ENCODE data around the gene ZNHIT2. TPM values are rescaled to one million over a fixed set of nuclear protein-coding genes. Genes with fewer than 3 reads are reported as not detected.
A peak's percentile ranks its signal among the peaks of the same experiment; 100 is the strongest.
"Not testable (repeated sequence)": the region's sequence is repeated elsewhere in the genome, so short reads cannot be mapped to it uniquely, and the experiment has no call there.

The ZNHIT2 gene
- total RNA-seq, 1 donor from 2014 or later, result 20.8 TPM

DNA sequence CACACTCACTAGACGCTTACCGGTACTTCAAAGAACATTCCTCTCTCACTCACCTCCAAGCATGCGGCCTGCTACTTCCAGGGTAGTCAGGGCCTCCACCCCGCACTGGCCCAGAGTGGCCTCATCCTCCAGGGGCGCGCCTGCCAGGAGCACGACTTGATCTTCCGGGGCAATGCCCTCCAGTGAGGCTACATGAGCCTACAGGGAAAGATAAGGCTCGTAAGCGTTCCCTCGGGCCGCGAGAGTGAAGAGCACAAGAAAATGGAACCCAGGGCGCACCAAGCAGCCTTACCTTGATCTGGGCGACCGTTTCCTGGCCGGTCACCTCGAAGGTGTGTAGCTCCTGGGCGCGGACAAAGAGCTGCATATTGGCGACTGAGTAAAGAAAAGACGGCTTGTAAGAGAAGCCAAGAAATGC, 4.0 kb upstream of the ZNHIT2 start:
- peaks cover 44% of the 10 kb centered on the region for H3K4me1 Mint-ChIP-seq (ENCODE audit: low read depth)
- H3K4me3 Mint-ChIP-seq, result peak overlapping the region; percentile 99

DNA sequence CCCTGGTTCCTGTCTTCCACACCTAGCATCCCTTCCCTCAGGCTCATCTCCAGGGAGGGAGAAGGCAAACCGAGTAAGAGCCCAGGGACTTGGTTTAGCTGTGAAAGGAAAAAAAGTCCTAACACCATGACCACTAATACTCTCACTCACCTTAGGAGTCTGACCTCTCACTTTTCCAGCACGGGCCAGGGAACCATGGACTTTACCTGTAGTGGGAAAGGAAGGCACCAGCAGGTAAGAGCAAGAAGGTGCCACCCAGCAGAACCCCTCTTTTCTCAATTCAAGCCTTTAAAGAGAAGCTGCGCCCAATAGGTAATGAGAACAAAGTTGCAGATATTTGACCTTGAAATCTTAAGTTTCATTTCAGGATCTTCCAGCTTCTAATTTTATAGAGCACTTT, 3.3 kb upstream of the ZNHIT2 start:
- peaks cover 44% of the 10 kb centered on the region for H3K4me1 Mint-ChIP-seq (ENCODE audit: low read depth)
- H3K36me3 Mint-ChIP-seq (ENCODE audit: low read depth), result peaks cover 59% of the 10 kb centered on the region
- peak overlapping the region; percentile 99 for H3K27ac Mint-ChIP-seq
- H3K27me3 Mint-ChIP-seq (ENCODE audit: insufficient read depth), result no peaks in the 10 kb centered on the region
- intact Hi-C loops (cut with micrococcal nuclease), result loop anchor here (5.0 kb wide), 1 partner anchor 141 kb away; the partner anchor contains the start of gene POLA2
- no peak for DNase-seq (ENCODE audit: low spot score)
- no peaks in the 10 kb centered on the region for H3K9me3 Mint-ChIP-seq
- peak overlapping the region; percentile 99 for H3K4me3 Mint-ChIP-seq

More for the DNA sequence above, 4.0 kb upstream of the ZNHIT2 start:
- Mint-ChIP-seq H3K27me3 (ENCODE audit: insufficient read depth) (no peaks in the 10 kb centered on the region), H3K36me3 (ENCODE audit: low read depth) (peaks cover 61% of the 10 kb centered on the region), H3K9me3 (no peaks in the 10 kb centered on the region), H3K27ac (peak overlapping the region; percentile 99)
- DNase-seq (ENCODE audit: low spot score), result no peak
- intact Hi-C loops (cut with micrococcal nuclease), result loop anchor here (5.0 kb wide), 1 partner anchor 141 kb away; the partner anchor contains the start of gene POLA2

DNA sequence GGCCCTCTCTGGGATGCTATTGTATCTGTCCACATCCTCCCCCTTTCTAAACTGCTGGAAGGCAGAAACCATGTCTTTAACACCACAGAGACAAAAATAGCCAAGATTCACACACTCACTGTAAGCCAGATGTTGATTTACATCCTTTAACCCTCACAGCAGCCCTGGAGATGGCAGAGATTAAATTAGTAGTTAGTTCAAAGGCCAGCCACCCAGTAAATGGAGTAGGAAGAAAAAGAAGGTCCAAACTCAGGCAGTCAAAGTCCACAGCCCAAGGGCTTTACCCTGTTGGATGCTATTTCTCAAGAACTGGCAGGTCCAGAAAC, 2.1 kb upstream of the ZNHIT2 start:
- intact Hi-C loops (cut with micrococcal nuclease), result loop anchor here (10.0 kb wide), 1 partner anchor 495 kb away; the partner anchor contains the start of genes MAP3K11 and PCNX3
- no peaks in the 10 kb centered on the region for H3K9me3 Mint-ChIP-seq

DNA sequence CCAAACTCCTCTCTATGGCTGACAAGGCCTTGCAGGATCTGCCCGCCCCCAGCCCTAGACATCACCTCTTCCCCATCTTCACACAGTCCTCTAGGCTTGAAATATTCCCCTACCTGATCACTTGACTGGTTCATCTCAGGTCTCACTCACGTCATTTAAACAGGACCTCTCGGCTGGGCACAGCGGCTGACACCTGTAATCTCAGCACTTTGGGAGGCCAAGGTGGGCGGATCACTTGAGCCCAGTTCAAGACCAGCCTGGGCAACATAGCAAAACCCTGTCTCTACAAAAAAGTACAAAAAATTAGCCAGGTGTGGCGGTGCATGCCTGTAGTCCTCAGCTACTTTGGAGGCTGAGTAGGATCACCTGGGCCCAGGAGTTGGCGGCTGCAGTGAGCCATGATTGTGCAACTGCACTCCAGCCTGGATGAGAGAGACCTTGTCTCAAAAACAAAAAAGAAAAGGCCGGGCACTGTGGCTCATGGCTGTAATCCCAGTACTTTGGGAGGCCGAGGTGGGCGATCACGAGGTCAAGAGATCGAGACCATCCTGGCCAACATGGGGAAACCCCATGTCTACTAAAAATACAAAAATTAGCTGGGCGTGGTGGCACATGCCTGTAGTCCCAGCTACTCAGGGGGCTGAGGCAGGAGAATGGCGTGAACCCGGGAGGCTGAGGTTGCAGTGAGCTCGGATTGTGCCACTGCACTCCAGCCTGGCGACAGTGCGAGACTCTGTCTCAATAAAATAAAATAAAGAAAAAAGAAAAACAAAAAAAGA, 1.6 kb upstream of the ZNHIT2 start:
- intact Hi-C loops (cut with micrococcal nuclease), result loop anchor here (10.0 kb wide), 1 partner anchor 496 kb away; the partner anchor contains the start of genes MAP3K11 and PCNX3
- H3K4me3 Mint-ChIP-seq, result peak overlapping the region; percentile 99
- H3K27me3 Mint-ChIP-seq (ENCODE audit: insufficient read depth); H3K9me3 Mint-ChIP-seq; DNase-seq (ENCODE audit: low spot score): not testable (repeated sequence)
- H3K4me1 Mint-ChIP-seq (ENCODE audit: low read depth), result peaks cover 42% of the 10 kb centered on the region
- peak overlapping the region; percentile 72 for H3K27ac Mint-ChIP-seq
- H3K36me3 Mint-ChIP-seq (ENCODE audit: low read depth), result peaks cover 53% of the 10 kb centered on the region

More for the DNA sequence above, 2.1 kb upstream of the ZNHIT2 start:
- H3K4me3 Mint-ChIP-seq, result peak overlapping the region; percentile 99
- peaks cover 56% of the 10 kb centered on the region for H3K36me3 Mint-ChIP-seq (ENCODE audit: low read depth)
- no peaks in the 10 kb centered on the region for H3K27me3 Mint-ChIP-seq (ENCODE audit: insufficient read depth)
- H3K27ac Mint-ChIP-seq, result peak overlapping the region; percentile 70
- peaks cover 44% of the 10 kb centered on the region for H3K4me1 Mint-ChIP-seq (ENCODE audit: low read depth)
- DNase-seq (ENCODE audit: low spot score), result no peak

DNA sequence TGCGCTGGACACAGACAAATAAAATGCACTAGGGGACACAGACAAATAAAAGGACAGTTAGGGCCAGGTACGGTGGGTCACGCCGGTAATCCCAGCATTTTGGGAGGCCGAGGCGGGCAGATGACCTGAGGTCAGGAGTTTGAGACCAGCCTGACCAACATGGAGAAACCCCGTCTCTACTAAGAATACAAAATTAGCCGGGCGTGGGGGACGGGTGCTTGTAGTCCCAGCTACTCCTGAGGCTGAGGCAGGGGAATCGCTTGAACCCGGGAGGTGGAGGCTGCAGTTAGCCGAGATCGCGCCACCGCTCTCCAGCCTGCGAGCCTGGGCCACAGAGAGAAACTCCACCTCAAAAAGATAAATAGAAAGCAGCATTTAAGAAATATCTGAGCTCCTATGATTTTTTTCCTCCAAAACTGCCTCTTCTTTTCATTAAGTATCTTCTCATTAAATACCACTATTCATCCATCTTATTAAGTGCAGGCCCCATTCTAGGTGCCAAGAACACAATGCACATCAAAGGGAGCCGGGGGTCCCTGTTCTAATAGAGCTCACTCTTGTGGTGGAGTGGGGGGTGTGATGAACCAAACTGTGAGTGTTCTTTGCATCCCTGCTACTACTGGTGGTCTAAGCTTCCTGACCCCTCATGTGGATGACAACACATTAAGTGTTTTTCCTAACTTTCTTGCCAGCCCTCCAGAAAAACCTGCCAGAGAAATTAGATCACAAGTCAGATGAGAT, 766 bp upstream of the ZNHIT2 start:
- no peak for DNase-seq (ENCODE audit: low spot score)
- peaks cover 53% of the 10 kb centered on the region for H3K36me3 Mint-ChIP-seq (ENCODE audit: low read depth)
- peaks cover 47% of the 10 kb centered on the region for H3K4me1 Mint-ChIP-seq (ENCODE audit: low read depth)
- intact Hi-C loops (cut with micrococcal nuclease), result loop anchor here (10.0 kb wide), 1 partner anchor 497 kb away; the partner anchor contains the start of genes MAP3K11 and PCNX3
- no peaks in the 10 kb centered on the region for H3K27me3 Mint-ChIP-seq (ENCODE audit: insufficient read depth)
- H3K27ac Mint-ChIP-seq, result peak overlapping the region; percentile 89
- peak overlapping the region; percentile 90 for H3K4me3 Mint-ChIP-seq
- H3K9me3 Mint-ChIP-seq, result no peaks in the 10 kb centered on the region

DNA sequence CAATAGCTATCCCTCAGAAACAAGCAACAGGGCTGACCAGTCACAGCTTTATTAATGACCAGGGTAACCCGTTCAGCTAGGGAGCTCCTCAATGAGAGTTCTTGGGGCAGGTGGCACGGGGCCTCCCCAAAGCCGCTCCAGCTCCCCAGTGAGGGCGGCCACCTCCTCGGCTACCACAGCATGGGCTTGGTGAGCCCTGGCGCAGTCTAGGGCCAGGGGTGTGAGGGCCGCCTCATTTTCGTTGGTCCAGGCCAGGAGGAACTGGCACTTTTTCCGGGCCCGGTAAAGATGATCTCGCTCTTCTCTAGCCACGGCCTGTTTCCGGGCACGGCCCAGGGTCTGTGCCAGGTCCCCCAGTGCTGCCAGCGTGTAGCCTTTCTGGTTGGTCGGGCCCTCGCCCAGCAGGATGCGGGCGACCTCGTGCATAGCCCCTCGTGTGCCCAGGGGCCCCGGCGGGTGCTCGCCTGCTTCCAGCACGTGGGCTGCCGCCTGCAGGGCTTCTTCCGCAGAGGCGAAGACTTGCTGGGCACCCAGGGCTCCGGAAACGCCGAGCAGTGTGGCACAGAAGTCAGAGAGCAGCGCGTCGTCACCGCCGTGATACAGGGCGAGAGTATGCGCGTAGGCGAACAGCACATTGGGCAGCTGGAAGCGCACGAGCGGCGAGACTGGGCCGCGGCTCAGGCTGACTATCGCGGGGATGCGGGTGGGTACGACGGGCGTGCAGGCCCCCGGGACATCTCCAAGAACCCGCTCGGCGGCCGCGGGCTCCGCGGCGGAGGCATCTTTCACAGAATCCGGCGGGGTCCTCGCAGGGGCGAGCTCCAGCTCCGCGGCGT, 913 bp downstream of the ZNHIT2 start:
- Mint-ChIP-seq H3K9me3 (no peaks in the 10 kb centered on the region), H3K27ac (peak overlapping the region; percentile 93), H3K36me3 (ENCODE audit: low read depth) (peaks cover 42% of the 10 kb centered on the region), H3K27me3 (ENCODE audit: insufficient read depth) (no peaks in the 10 kb centered on the region), H3K4me1 (ENCODE audit: low read depth) (peaks cover 53% of the 10 kb centered on the region), H3K4me3 (peak overlapping the region; percentile 90)
- intact Hi-C loops (cut with micrococcal nuclease), result loop anchor here (1.0 to 10.0 kb wide), 13 partner anchors 19 to 498 kb away; partner anchors contain the start of genes ARL2, ATG2A, CDCA5 and EHD1
- DNase-seq (ENCODE audit: low spot score), result peak; percentile 51

DNA sequence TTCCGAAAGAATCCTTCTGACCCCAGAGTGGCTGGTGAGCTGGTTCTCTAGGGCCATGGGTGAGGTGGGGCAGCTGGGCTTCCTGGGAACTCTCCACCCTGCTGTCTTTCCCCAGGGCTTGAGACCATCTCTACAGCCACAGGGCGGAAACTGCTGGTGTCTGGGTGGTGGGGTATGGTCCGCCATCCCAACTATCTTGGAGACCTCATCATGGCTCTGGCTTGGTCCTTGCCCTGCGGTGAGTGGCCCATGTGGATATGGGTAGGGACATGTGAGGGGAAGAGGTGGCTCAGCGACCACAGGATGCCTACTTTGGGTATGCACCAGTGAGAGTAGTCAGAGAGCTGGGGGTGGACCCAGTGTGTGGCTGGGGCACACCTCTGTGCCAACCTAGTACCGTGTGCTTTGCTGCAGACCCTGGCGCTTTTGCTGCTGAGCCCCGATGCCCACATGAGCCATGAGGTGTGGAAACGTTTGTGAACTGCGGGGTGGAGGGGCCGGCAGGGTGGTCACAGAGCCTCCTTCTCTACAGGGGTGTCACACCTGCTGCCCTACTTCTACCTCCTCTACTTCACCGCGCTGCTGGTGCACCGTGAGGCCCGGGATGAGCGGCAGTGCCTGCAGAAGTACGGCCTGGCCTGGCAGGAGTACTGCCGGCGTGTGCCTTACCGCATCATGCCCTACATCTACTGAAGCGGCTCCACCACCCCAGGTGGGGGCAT, 2.0 kb downstream of the ZNHIT2 start:
- peaks cover 31% of the 10 kb centered on the region for H3K36me3 Mint-ChIP-seq (ENCODE audit: low read depth)
- peaks cover 2% of the 10 kb centered on the region for H3K27me3 Mint-ChIP-seq (ENCODE audit: insufficient read depth)
- intact Hi-C loops (cut with micrococcal nuclease), result loop anchor here (2.0 to 10.0 kb wide), 2 partner anchors 339 to 499 kb away; partner anchors contain the start of genes MAP3K11 and PCNX3
- H3K9me3 Mint-ChIP-seq, result no peaks in the 10 kb centered on the region
- H3K27ac Mint-ChIP-seq, result peak overlapping the region; percentile 40
- peak overlapping the region; percentile 90 for H3K4me3 Mint-ChIP-seq
- no peak for DNase-seq (ENCODE audit: low spot score)
- H3K4me1 Mint-ChIP-seq (ENCODE audit: low read depth), result peaks cover 51% of the 10 kb centered on the region

DNA sequence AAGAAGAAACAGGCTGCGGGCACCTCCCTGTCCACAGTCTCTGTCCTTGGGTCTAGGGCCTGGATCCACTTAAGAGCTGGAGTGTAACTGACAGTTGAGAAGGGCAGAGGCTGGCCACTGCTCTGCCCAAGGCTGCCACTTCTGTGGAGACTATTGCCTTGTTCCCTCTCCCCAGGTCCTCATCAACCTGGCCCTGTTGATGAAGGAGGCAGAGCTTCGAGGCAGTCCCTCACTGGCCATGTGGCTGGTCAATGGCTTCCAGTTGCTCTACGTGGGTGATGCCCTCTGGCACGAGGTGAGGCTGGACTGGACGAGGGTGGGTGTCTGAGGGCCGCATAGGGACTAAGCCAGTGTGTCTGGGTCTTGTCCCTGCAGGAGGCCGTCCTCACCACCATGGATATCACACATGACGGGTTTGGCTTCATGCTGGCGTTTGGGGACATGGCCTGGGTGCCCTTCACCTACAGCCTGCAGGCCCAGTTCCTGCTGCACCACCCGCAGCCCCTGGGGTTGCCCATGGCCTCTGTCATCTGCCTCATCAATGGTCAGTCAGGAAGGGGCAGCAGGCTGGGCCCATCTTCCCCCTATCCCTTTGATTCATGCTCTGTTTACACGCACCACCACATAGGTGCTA, 2.8 kb downstream of the ZNHIT2 start:
- DNase-seq (ENCODE audit: low spot score), result no peak
- peaks cover 26% of the 10 kb centered on the region for H3K36me3 Mint-ChIP-seq (ENCODE audit: low read depth)
- no peak overlapping the region for H3K27ac Mint-ChIP-seq
- H3K27me3 Mint-ChIP-seq (ENCODE audit: insufficient read depth), result peaks cover 2% of the 10 kb centered on the region
- H3K4me3 Mint-ChIP-seq, result peak overlapping the region; percentile 92
- H3K9me3 Mint-ChIP-seq, result no peaks in the 10 kb centered on the region
- intact Hi-C loops (cut with micrococcal nuclease), result loop anchor here (5.0 to 10.0 kb wide), 2 partner anchors 312 to 500 kb away; partner anchors contain the start of genes MAP3K11, MAP4K2 and PCNX3
- peaks cover 48% of the 10 kb centered on the region for H3K4me1 Mint-ChIP-seq (ENCODE audit: low read depth)

DNA sequence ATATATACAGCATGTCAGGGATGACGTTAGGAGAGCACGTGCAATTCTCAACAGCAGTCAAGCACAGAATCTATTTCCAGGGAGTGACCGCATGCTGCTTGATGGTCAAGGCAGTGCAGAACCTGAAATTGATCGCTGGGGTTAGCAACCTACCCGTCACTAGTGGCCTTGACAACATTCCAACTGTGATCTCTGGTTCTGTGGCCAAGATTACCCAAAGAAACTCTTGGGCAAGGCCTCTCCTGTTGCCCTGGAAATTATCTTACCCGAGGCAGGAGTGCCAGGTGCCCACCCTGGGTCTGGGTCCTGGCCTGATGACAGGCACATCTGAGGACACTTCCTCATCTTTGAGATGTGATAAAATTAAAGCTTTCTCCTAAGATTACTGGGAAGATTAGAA, 3.7 kb downstream of the ZNHIT2 start:
- peaks cover 44% of the 10 kb centered on the region for H3K4me1 Mint-ChIP-seq (ENCODE audit: low read depth)

DNA sequence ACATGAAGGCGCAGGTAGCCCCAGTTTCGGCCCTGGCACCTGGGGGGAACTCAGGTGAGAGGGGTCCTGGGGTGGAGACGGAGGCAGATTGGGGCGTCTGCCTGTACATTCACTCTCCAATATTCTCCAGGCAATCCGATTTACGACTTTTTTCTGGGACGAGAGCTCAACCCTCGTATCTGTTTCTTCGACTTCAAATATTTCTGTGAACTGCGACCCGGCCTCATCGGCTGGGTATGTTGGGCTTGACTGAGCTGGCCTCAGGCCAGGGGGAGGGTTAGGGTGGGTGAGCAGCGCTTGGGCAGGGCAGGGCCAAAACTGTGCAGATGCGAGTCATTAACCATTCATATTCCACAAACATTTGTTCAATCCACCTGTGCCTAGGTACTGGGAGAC, 4.1 kb downstream of the ZNHIT2 start:
- Mint-ChIP-seq H3K9me3 (no peaks in the 10 kb centered on the region), H3K27me3 (ENCODE audit: insufficient read depth) (peaks cover 2% of the 10 kb centered on the region), H3K4me1 (ENCODE audit: low read depth) (peaks cover 39% of the 10 kb centered on the region), H3K27ac (peak overlapping the region; percentile 76), H3K36me3 (ENCODE audit: low read depth) (peaks cover 17% of the 10 kb centered on the region), H3K4me3 (peak overlapping the region; percentile 92)
- intact Hi-C loops (cut with micrococcal nuclease), result loop anchor here (5.0 to 10.0 kb wide), 2 partner anchors 311 to 501 kb away; partner anchors contain the start of genes MAP3K11, MAP4K2 and PCNX3
- no peak for DNase-seq (ENCODE audit: low spot score)

More for the DNA sequence above, 3.7 kb downstream of the ZNHIT2 start:
- intact Hi-C loops (cut with micrococcal nuclease), result loop anchor here (5.0 to 10.0 kb wide), 2 partner anchors 312 to 501 kb away; partner anchors contain the start of genes MAP3K11, MAP4K2 and PCNX3
- Mint-ChIP-seq H3K36me3 (ENCODE audit: low read depth) (peaks cover 22% of the 10 kb centered on the region), H3K4me3 (peak overlapping the region; percentile 92), H3K9me3 (no peaks in the 10 kb centered on the region), H3K27ac (peak overlapping the region; percentile 37), H3K27me3 (ENCODE audit: insufficient read depth) (peaks cover 2% of the 10 kb centered on the region)
- no peak for DNase-seq (ENCODE audit: low spot score)
